ENCODE measurements around the gene SCLT1.

Gene SCLT1

GRCh38 chr4:128907981-128908380 is 185.4 kb downstream of the SCLT1 start:
- Histone ChIP-seq H3K27me3 (ENCODE audit: insufficient read depth, low read length, poor library complexity, severe bottlenecking) (no peaks in the 10 kb centered on the region), H3K4me1 (ENCODE audit: insufficient read depth, low read length, poor library complexity, severe bottlenecking) (peaks cover 8% of the 10 kb centered on the region), H2AFZ (ENCODE audit: low read length) (no peak overlapping the region), H3K36me3 (ENCODE audit: insufficient read depth, low read length) (no peaks in the 10 kb centered on the region), H3K79me2 (ENCODE audit: insufficient read depth, low read length) (no peaks in the 10 kb centered on the region), H4K20me1 (ENCODE audit: insufficient read depth, low read length, poor library complexity, severe bottlenecking) (no peaks in the 10 kb centered on the region), H3F3A (ENCODE audit: low read depth) (no peaks in the 10 kb centered on the region), H3K9me3 (ENCODE audit: insufficient read depth, low read depth, low read length) (no peaks in the 10 kb centered on the region), H3K4me2 (ENCODE audit: low read depth, low read length, poor library complexity, severe bottlenecking) (no peak overlapping the region), H3K9ac (ENCODE audit: low read depth, low read length, poor library complexity, severe bottlenecking) (no peak overlapping the region), H3K4me3 (ENCODE audit: low read length, poor library complexity, severe bottlenecking) (no peak overlapping the region), H3K9me2 (replicated peaks; ENCODE audit: low read depth, low read length) (no peaks in the 10 kb centered on the region)
- TF ChIP-seq EZH2phosphoT487 (IDR thresholded peaks at IDR 0.05; ENCODE audit: borderline replicate concordance) = no peak
- TF ChIP-seq, protein P1, sequence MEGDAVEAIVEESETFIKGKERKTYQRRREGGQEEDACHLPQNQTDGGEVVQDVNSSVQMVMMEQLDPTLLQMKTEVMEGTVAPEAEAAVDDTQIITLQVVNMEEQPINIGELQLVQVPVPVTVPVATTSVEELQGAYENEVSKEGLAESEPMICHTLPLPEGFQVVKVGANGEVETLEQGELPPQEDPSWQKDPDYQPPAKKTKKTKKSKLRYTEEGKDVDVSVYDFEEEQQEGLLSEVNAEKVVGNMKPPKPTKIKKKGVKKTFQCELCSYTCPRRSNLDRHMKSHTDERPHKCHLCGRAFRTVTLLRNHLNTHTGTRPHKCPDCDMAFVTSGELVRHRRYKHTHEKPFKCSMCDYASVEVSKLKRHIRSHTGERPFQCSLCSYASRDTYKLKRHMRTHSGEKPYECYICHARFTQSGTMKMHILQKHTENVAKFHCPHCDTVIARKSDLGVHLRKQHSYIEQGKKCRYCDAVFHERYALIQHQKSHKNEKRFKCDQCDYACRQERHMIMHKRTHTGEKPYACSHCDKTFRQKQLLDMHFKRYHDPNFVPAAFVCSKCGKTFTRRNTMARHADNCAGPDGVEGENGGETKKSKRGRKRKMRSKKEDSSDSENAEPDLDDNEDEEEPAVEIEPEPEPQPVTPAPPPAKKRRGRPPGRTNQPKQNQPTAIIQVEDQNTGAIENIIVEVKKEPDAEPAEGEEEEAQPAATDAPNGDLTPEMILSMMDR (conservative IDR thresholded peaks at IDR 0.05; ENCODE audit: low read length) = no peak

- TF ChIP-seq, protein P1 (conservative IDR thresholded peaks at IDR 0.05; ENCODE audit: low read length) = no peak
- no peak for TF ChIP-seq EZH2phosphoT487 (IDR thresholded peaks at IDR 0.05; ENCODE audit: borderline replicate concordance)
- Histone ChIP-seq H3K4me3 (ENCODE audit: low read length, poor library complexity, severe bottlenecking) (no peak overlapping the region), H3K27me3 (ENCODE audit: insufficient read depth, low read length, poor library complexity, severe bottlenecking) (no peaks in the 10 kb centered on the region), H3F3A (ENCODE audit: low read depth) (no peaks in the 10 kb centered on the region), H3K36me3 (ENCODE audit: insufficient read depth, low read length) (no peaks in the 10 kb centered on the region), H3K9ac (ENCODE audit: low read depth, low read length, poor library complexity, severe bottlenecking) (no peak overlapping the region), H3K4me1 (ENCODE audit: insufficient read depth, low read length, poor library complexity, severe bottlenecking) (peaks cover 8% of the 10 kb centered on the region), H3K9me2 (replicated peaks; ENCODE audit: low read depth, low read length) (no peaks in the 10 kb centered on the region), H3K4me2 (ENCODE audit: low read depth, low read length, poor library complexity, severe bottlenecking) (no peak overlapping the region), H3K79me2 (ENCODE audit: insufficient read depth, low read length) (no peaks in the 10 kb centered on the region), H3K9me3 (ENCODE audit: insufficient read depth, low read depth, low read length) (no peaks in the 10 kb centered on the region), H2AFZ (ENCODE audit: low read length) (no peak overlapping the region), H4K20me1 (ENCODE audit: insufficient read depth, low read length, poor library complexity, severe bottlenecking) (no peaks in the 10 kb centered on the region)
These were observed 186.8 kb downstream of the SCLT1 start for GRCh38 chr4:128906581-128906980.

GRCh38 chr4:128904821-128905220 is 188.5 kb downstream of the SCLT1 start:
- H4K20me1 ChIP-seq (ENCODE audit: insufficient read depth, low read length, poor library complexity, severe bottlenecking) = no peaks in the 10 kb centered on the region
- H3K9ac ChIP-seq (ENCODE audit: low read depth, low read length, poor library complexity, severe bottlenecking) = no peak overlapping the region
- H3K27me3 ChIP-seq (ENCODE audit: insufficient read depth, low read length, poor library complexity, severe bottlenecking) = no peaks in the 10 kb centered on the region
- H3K36me3 ChIP-seq (ENCODE audit: insufficient read depth, low read length) = no peaks in the 10 kb centered on the region
- H3K4me1 ChIP-seq (ENCODE audit: insufficient read depth, low read length, poor library complexity, severe bottlenecking) = peaks cover 8% of the 10 kb centered on the region
- no peak overlapping the region for H3K4me2 ChIP-seq (ENCODE audit: low read depth, low read length, poor library complexity, severe bottlenecking)
- H3K4me3 ChIP-seq (ENCODE audit: low read length, poor library complexity, severe bottlenecking) = no peak overlapping the region
- TF ChIP-seq EZH2phosphoT487 (IDR thresholded peaks at IDR 0.05; ENCODE audit: borderline replicate concordance) = no peak
- TF ChIP-seq, protein P1 (conservative IDR thresholded peaks at IDR 0.05; ENCODE audit: low read length) = no peak
- H3K9me3 ChIP-seq (ENCODE audit: insufficient read depth, low read depth, low read length) = no peaks in the 10 kb centered on the region
- no peak overlapping the region for H2AFZ ChIP-seq (ENCODE audit: low read length)
- H3K79me2 ChIP-seq (ENCODE audit: insufficient read depth, low read length) = no peaks in the 10 kb centered on the region
- H3K9me2 ChIP-seq (replicated peaks; ENCODE audit: low read depth, low read length) = no peaks in the 10 kb centered on the region
- no peaks in the 10 kb centered on the region for H3F3A ChIP-seq (ENCODE audit: low read depth)

Measured in Loucy (cell line).